Body of pancreas (tissue), 4 donors: Measurements from ENCODE around the gene ZMYM2.

Source experiments
- POLR2A ChIP-seq, 3 donors: fragments of 450-650 bp; IDR thresholded peaks; one replicate each; pipeline ENCODE4 v1.6.1; 2016; ENCODE audit warnings: antibody characterized with exemption in 3 of 3, mild to moderate bottlenecking in 2 of 3
- TF ChIP-seq, protein P1 (sequence below), 7 experiments: fragments of 450-650 bp in 4 of 7; fragments of 200-600 bp in 3 of 7; sonication (generic) in 3 of 7; IDR thresholded peaks; one replicate each; pipeline ENCODE4 v1.5.1; 2016 to 2019; ENCODE audit warnings: antibody characterized with exemption in 7 of 7

GRCh38 chr13:19952850-19953249 lies 5.7 kb upstream of the ZMYM2 start:
- no peak for TF ChIP-seq POLR2A (IDR thresholded peaks at IDR 0.05)
- TF ChIP-seq, protein P1, sequence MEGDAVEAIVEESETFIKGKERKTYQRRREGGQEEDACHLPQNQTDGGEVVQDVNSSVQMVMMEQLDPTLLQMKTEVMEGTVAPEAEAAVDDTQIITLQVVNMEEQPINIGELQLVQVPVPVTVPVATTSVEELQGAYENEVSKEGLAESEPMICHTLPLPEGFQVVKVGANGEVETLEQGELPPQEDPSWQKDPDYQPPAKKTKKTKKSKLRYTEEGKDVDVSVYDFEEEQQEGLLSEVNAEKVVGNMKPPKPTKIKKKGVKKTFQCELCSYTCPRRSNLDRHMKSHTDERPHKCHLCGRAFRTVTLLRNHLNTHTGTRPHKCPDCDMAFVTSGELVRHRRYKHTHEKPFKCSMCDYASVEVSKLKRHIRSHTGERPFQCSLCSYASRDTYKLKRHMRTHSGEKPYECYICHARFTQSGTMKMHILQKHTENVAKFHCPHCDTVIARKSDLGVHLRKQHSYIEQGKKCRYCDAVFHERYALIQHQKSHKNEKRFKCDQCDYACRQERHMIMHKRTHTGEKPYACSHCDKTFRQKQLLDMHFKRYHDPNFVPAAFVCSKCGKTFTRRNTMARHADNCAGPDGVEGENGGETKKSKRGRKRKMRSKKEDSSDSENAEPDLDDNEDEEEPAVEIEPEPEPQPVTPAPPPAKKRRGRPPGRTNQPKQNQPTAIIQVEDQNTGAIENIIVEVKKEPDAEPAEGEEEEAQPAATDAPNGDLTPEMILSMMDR (IDR thresholded peaks at IDR 0.05), result no peak
